ENCODE measurements around the gene BHLHE40. TPM values are rescaled to one million over a fixed set of nuclear protein-coding genes. Genes with fewer than 3 reads are reported as not detected.

BHLHE40 gene
- total and polyA plus RNA-seq, 2 donors (not counting 1 experiment from before 2014, with no cell fraction given) = 16.7 to 28.4 TPM

DNA sequence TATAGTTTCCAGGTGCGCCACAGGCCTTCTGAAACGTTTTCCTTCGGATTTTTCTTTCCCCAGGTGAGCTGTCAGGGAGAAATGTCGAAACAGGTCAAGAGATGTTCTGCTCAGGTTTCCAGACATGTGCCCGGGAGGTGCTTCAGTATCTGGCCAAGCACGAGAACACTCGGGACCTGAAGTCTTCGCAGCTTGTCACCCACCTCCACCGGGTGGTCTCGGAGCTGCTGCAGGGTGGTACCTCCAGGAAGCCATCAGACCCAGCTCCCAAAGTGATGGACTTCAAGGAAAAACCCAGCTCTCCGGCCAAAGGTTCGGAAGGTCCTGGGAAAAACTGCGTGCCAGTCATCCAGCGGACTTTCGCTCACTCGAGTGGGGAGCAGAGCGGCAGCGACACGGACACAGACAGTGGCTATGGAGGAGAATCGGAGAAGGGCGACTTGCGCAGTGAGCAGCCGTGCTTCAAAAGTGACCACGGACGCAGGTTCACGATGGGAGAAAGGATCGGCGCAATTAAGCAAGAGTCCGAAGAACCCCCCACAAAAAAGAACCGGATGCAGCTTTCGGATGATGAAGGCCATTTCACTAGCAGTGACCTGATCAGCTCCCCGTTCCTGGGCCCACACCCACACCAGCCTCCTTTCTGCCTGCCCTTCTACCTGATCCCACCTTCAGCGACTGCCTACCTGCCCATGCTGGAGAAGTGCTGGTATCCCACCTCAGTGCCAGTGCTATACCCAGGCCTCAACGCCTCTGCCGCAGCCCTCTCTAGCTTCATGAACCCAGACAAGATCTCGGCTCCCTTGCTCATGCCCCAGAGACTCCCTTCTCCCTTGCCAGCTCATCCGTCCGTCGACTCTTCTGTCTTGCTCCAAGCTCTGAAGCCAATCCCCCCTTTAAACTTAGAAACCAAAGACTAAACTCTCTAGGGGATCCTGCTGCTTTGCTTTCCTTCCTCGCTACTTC, 3.8 kb downstream of the BHLHE40 start:
- H3K4me3 ChIP-seq (replicated peaks in 1 of 4; ENCODE audit: control extremely low read depth in 1 of 4, insufficient read depth in 1 of 4, low read depth in 3 of 4, low read length in 4 of 4) = peak overlapping the region in 2 of 4 experiments; percentile 10 to 97
- TF ChIP-seq, protein P1, sequence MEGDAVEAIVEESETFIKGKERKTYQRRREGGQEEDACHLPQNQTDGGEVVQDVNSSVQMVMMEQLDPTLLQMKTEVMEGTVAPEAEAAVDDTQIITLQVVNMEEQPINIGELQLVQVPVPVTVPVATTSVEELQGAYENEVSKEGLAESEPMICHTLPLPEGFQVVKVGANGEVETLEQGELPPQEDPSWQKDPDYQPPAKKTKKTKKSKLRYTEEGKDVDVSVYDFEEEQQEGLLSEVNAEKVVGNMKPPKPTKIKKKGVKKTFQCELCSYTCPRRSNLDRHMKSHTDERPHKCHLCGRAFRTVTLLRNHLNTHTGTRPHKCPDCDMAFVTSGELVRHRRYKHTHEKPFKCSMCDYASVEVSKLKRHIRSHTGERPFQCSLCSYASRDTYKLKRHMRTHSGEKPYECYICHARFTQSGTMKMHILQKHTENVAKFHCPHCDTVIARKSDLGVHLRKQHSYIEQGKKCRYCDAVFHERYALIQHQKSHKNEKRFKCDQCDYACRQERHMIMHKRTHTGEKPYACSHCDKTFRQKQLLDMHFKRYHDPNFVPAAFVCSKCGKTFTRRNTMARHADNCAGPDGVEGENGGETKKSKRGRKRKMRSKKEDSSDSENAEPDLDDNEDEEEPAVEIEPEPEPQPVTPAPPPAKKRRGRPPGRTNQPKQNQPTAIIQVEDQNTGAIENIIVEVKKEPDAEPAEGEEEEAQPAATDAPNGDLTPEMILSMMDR (conservative IDR thresholded peaks at IDR 0.05 in 1 of 2, IDR thresholded peaks at IDR 0.05 in 1 of 2; ENCODE audit: low read depth in 1 of 2, low read length in 2 of 2) = no peak
- no peak for TF ChIP-seq EZH2 (IDR thresholded peaks at IDR 0.05; ENCODE audit: low read length, missing control alignments)
- no peaks in the 10 kb centered on the region for H3K9me3 ChIP-seq (ENCODE audit: control insufficient read depth, insufficient read depth, low read depth, low read length)
- no peak overlapping the region for H2AFZ ChIP-seq (ENCODE audit: low read length)
- no peaks in the 10 kb centered on the region for H4K20me1 ChIP-seq (ENCODE audit: control insufficient read depth, extremely low read depth, insufficient read depth, low read length)
- peaks cover 34% of the 10 kb centered on the region for H3K79me2 ChIP-seq (ENCODE audit: control insufficient read depth, insufficient read depth, low read length)
- peaks cover 5% of the 10 kb centered on the region for H3K36me3 ChIP-seq (ENCODE audit: control insufficient read depth, insufficient read depth, low read length)
- H3K4me2 ChIP-seq (ENCODE audit: extremely low read depth, insufficient read depth, low read length) = peak overlapping the region; percentile 92
- H3K9ac ChIP-seq (ENCODE audit: insufficient read depth, low read length) = peak overlapping the region; percentile 39
- DNase-seq (ENCODE audit: low read depth in 2 of 2) = peak in 1 of 2 donors; percentile 43
- H3K4me1 ChIP-seq (ENCODE audit: control insufficient read depth, extremely low read depth, insufficient read depth, low read length) = peaks cover 30% of the 10 kb centered on the region
- H3K27me3 ChIP-seq (ENCODE audit: control insufficient read depth, insufficient read depth, low read length) = no peaks in the 10 kb centered on the region
- H3K27ac ChIP-seq (ENCODE audit: insufficient read depth, low read length) = peak overlapping the region; percentile 74

DNA sequence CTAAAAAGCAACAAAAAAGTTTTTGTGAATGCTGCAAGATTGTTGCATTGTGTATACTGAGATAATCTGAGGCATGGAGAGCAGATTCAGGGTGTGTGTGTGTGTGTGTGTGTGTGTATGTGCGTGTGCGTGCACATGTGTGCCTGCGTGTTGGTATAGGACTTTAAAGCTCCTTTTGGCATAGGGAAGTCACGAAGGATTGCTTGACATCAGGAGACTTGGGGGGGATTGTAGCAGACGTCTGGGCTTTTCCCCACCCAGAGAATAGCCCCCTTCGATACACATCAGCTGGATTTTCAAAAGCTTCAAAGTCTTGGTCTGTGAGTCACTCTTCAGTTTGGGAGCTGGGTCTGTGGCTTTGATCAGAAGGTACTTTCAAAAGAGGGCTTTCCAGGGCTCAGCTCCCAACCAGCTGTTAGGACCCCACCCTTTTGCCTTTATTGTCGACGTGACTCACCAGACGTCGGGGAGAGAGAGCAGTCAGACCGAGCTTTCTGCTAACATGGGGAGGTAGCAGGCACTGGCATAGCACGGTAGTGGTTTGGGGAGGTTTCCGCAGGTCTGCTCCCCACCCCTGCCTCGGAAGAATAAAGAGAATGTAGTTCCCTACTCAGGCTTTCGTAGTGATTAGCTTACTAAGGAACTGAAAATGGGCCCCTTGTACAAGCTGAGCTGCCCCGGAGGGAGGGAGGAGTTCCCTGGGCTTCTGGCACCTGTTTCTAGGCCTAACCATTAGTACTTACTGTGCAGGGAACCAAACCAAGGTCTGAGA, 4.7 kb downstream of the BHLHE40 start:
- H2AFZ ChIP-seq (ENCODE audit: low read length) = no peak overlapping the region
- H3K79me2 ChIP-seq (ENCODE audit: control insufficient read depth, insufficient read depth, low read length) = peaks cover 34% of the 10 kb centered on the region
- no peak for TF ChIP-seq EZH2 (IDR thresholded peaks at IDR 0.05; ENCODE audit: low read length, missing control alignments)
- TF ChIP-seq, protein P1 (conservative IDR thresholded peaks at IDR 0.05 in 1 of 2, IDR thresholded peaks at IDR 0.05 in 1 of 2; ENCODE audit: low read depth in 1 of 2, low read length in 2 of 2) = no peak
- H3K4me3 ChIP-seq (replicated peaks in 1 of 4; ENCODE audit: control extremely low read depth in 1 of 4, insufficient read depth in 1 of 4, low read depth in 3 of 4, low read length in 4 of 4) = peak overlapping the region in 2 of 4 experiments; percentile 10 to 97
- H3K36me3 ChIP-seq (ENCODE audit: control insufficient read depth, insufficient read depth, low read length) = peaks cover 5% of the 10 kb centered on the region
- peak overlapping the region; percentile 39 for H3K9ac ChIP-seq (ENCODE audit: insufficient read depth, low read length)
- peak; percentile 92 to 98 for DNase-seq (ENCODE audit: low read depth in 2 of 2)
- peaks cover 32% of the 10 kb centered on the region for H3K4me1 ChIP-seq (ENCODE audit: control insufficient read depth, extremely low read depth, insufficient read depth, low read length)
- no peaks in the 10 kb centered on the region for H4K20me1 ChIP-seq (ENCODE audit: control insufficient read depth, extremely low read depth, insufficient read depth, low read length)
- H3K9me3 ChIP-seq (ENCODE audit: control insufficient read depth, insufficient read depth, low read depth, low read length) = no peaks in the 10 kb centered on the region
- H3K4me2 ChIP-seq (ENCODE audit: extremely low read depth, insufficient read depth, low read length) = peak overlapping the region; percentile 87
- peak overlapping the region; percentile 74 for H3K27ac ChIP-seq (ENCODE audit: insufficient read depth, low read length)
- no peaks in the 10 kb centered on the region for H3K27me3 ChIP-seq (ENCODE audit: control insufficient read depth, insufficient read depth, low read length)

DNA sequence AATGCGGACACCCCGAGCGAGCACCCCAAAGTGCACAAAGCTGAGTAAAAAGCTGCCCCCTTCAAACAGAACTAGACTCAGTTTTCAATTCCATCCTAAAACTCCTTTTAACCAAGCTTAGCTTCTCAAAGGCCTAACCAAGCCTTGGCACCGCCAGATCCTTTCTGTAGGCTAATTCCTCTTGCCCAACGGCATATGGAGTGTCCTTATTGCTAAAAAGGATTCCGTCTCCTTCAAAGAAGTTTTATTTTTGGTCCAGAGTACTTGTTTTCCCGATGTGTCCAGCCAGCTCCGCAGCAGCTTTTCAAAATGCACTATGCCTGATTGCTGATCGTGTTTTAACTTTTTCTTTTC, 5.3 kb downstream of the BHLHE40 start:
- Histone ChIP-seq H2AFZ (ENCODE audit: low read length) (no peak overlapping the region), H4K20me1 (ENCODE audit: control insufficient read depth, extremely low read depth, insufficient read depth, low read length) (no peaks in the 10 kb centered on the region), H3K9me3 (ENCODE audit: control insufficient read depth, insufficient read depth, low read depth, low read length) (no peaks in the 10 kb centered on the region), H3K9ac (ENCODE audit: insufficient read depth, low read length) (peak overlapping the region; percentile 28), H3K79me2 (ENCODE audit: control insufficient read depth, insufficient read depth, low read length) (peaks cover 34% of the 10 kb centered on the region), H3K4me3 (replicated peaks in 1 of 4; ENCODE audit: control extremely low read depth in 1 of 4, insufficient read depth in 1 of 4, low read depth in 3 of 4, low read length in 4 of 4) (peak overlapping the region in 1 of 4 experiments; percentile 97), H3K27me3 (ENCODE audit: control insufficient read depth, insufficient read depth, low read length) (no peaks in the 10 kb centered on the region), H3K4me1 (ENCODE audit: control insufficient read depth, extremely low read depth, insufficient read depth, low read length) (peaks cover 35% of the 10 kb centered on the region), H3K27ac (ENCODE audit: insufficient read depth, low read length) (peak overlapping the region; percentile 74), H3K36me3 (ENCODE audit: control insufficient read depth, insufficient read depth, low read length) (peaks cover 5% of the 10 kb centered on the region), H3K4me2 (ENCODE audit: extremely low read depth, insufficient read depth, low read length) (peak overlapping the region; percentile 87)
- no peak for DNase-seq (ENCODE audit: low read depth in 2 of 2)
- TF ChIP-seq, protein P1 (conservative IDR thresholded peaks at IDR 0.05 in 1 of 2, IDR thresholded peaks at IDR 0.05 in 1 of 2; ENCODE audit: low read depth in 1 of 2, low read length in 2 of 2) = no peak
- no peak for TF ChIP-seq EZH2 (IDR thresholded peaks at IDR 0.05; ENCODE audit: low read length, missing control alignments)

Measured in fibroblast of lung (primary cell).